CD4-positive, alpha-beta T cell treated with Interleukin-21 for 1 hour (primary cell): Measurements from ENCODE around the gene BUB1.
A peak's percentile ranks its signal among the peaks of the same experiment; 100 is the strongest.
"Not testable (repeated sequence)": the region's sequence is repeated elsewhere in the genome, so short reads cannot be mapped to it uniquely, and the experiment has no call there.

ENCODE experiments used
- DNase-seq: peaks from one replicate; pipeline ENCODE4 v3.0.0-alpha.2; 2020

BUB1 gene

DNA sequence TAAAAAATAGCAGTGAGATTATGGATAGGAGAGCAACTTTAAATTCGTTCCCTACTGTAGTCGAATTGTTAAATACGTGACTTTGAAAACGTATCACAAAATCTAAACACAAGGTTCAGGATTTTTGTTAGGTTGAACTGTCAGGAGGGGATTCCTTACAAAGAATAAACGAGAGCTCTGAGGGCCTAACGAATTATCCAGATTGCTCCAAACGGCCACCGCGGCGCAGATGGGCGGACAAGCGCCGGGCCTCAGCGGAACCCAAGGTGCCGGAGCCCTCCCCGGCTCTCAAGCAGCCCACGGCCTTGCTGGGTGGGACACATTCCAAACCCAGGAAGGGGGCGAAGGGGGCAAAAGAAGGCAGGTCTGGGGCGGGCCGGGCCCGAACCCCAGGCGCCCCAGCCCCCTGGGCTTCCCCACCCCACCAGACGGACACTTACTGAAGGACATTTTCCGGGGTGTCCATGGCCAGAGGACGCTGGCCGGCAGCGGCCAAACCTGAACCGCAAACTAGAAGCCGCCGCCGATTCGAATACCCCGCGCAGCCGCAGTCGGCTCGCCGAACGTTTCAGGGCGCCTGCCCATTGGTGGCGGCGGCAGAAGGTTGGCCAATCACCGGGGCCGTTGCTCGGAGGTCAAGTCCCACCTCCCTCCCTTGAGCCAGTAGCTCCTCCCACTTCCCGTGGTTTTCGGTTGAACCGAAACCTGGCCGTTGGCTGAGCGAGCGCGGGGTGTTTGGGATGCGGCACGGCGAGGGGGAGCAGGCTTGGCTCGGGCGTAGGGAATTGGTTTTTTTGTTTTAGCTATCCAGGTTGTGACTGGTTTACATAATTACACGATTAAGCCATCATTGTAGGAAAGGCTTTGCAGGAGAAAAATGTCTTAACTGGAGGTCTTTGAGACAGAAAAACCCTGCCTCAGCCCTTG lies at the start of gene BUB1:
TSS of gene BUB1 (minus strand) at position 534 of the 927 bp plus-strand sequence. CDS start at position 466, 68 bp downstream.
- peak; percentile 96 for DNase-seq

GRCh38 chr2:110726285-110726684 lies 48.4 kb upstream of the BUB1 start:
- no peak for DNase-seq

DNA sequence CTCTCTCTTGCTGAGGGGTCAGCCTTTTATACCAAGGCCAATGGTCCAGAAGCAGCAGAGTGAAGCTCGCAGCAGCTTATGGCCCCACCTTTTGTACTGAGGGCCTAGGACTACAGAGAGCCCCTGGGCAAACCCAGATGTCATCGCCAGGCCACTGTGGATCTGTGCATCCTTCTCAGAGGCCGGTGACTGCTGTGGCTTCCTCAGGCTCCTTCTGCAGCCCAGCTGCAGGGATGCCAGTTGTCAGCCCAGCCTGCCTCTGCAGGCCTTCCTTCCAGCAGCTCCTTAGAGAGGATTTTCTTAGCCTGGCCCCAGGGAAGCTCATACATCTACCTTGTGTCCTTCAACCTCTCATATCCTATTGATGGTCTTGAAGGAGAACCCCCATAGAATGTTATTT lies 48.0 kb upstream of the BUB1 start:
- no peak for DNase-seq

DNA sequence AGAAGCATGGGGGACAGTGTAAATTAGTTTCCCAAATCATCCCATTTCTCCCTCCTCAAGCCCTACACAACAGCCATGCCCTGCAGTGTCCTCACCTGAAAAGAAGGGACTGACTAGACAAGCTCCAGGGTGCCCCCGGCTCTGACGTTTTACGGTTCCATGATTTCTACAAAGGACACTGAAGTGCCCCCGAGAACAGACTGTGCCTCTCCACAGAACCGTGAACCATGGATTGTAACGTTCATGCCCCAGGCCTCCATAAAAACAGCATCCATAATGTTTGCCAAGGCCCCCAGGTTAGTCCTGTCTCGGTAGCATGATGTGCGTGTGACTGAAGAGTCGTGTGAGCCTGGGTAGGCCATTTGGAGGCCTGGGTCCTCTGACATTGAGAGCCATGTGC lies 47.5 kb upstream of the BUB1 start:
- DNase-seq, result no peak

DNA sequence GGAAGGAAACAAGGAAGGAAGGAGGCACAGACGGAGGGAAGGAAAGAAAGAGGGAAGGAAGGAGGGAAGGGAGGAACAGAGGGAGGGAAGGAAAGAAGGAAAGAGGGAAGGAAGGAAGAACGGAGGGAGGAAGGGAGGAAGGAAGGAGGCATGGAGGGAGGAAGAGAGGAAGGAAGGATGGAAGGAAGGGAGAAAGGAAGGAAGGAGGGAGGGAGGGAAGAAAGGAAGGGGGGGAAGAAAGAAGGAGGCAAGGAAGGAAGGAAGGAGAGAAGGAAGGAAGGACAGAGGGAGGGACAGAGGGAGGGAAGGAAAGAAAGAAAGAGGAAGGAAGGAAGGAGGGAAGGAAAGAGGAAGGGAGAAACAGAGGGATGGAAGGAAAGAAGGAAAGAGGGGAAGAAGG lies 47.0 kb upstream of the BUB1 start:
- no peak for DNase-seq

DNA sequence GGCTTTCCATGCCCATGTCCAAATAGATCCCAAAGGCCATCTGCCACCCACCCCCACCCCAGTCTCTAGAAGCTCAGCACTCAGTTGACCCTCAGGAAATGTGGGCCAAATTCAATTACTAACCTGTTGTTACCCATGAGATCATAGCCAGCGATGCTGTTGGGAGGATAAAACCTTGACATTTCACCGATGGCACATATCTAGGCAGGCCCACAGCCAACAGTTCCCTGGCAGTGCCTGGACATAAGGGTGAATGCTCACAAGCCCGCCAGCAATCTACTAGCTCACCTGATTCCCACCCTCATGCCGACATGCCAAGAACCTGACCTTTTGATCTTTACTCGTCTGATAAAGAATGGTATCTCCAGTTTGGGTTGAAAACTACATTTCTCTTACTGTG lies 42.7 kb upstream of the BUB1 start:
- no peak for DNase-seq

DNA sequence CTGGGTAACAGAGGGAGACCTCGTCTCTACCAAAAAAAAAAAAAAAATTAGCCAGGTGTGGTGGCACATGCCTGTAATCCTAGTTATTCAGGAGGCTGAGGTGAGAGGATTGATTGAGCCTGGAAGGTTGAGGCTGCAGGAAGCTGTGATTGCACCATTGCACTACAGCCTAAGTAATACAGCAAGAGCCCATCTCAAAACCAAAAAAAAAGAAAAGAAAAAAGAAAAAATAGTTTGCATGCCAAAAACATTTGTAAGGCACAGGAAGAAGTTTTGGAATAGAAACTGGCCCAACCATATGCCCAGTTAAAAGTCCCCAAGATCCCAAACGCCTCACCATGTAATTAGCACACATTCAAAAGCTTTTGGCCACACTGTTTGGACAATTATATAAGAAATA lies 41.1 kb upstream of the BUB1 start:
- DNase-seq, result no peak

- DNase-seq, result no peak
These were observed 40.5 kb upstream of the BUB1 start for GRCh38 chr2:110718382-110718781.

GRCh38 chr2:110717734-110718133 lies 39.9 kb upstream of the BUB1 start:
- DNase-seq, result no peak

DNA sequence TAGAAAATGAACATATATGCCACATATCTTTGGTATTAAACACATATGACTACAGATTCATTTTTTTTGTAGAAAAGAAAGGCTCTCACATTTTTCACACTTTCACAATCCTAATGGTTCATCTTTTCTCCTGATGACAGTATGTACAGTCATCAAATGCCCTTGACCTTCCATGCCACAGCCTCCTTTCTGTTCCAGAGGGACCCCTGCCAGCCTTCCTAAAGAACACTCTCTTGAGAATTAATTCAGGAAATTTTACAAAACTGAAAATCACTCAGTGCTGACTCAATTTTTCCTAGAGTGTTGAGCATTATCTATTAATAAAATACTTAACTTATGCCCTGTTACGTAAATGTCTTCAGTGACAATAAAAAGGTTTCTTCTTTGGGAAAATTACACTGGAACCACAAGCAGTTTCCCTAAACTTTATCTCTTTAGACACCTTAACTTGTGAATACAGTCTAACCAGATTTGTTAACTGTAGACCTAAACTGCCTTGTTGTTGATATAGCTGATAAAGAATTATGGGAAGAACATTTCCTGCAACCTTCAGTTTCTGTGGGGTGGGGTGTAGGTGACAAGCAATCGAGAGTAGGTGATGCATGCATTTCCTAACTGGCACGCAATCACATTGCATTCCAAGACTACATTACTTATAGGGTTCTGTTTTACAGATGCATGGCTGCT lies 39.2 kb upstream of the BUB1 start:
- no peak for DNase-seq

GRCh38 chr2:110714452-110715224 lies 36.8 kb upstream of the BUB1 start:
- DNase-seq, result no peak

DNA sequence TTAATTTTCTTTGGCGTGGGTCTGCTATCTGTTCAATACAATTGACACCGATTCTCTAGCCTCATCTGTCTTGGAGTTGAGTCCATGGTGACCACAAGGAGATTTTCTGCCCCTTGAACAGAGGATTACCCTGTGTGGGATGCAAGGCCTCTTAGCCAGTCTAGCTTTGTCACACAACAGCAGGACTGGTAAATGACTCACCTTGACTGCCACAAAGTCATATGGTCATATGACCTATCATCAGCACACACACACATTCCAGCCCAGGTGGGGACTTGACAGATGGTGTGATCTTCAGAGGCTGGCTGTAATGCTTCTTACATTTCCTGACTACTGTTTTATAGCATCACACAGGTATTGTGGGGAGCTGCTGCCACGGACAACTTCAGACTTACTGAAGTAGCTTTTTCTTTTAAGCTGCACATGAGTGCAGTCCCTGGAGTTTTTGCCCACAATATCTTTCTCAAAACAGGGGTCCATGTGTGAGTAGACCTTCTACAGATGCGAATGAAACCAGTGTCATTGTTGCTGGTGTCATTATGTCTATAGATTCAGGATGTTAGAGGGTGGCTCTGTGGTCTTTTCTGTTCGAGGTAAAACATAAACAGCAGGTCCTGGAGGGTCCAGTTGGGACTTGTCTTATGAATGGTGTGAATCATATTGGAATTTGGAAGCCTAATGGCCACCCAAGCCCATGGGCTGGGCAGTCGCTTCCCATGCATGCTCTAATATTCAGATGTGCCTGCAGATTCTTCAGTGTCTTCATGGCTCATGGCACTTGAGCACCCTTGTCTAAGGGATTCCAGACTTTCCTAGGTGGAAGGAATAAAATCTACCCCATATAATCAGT lies 35.9 kb upstream of the BUB1 start:
- no peak for DNase-seq

DNA sequence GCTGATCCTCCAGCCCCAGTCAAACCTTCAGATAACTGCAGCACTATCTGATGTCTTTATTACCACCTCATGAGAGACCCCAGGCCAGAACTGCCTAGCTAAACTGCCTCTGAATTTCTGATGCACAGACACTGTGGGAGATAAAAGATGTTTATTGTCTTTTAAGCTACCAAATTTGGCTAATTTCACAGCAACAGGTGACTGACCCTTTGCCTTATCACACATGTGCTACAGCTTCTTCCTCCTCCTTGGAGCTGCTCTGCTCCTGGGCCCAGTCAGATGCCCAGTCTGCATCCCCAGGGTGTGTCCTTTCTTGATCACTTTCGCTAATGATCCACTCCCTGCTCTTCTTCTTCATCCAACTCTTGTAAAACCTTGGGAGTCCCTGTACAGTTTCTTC lies 34.9 kb upstream of the BUB1 start:
- no peak for DNase-seq

GRCh38 chr2:110708455-110708854 lies 30.6 kb upstream of the BUB1 start:
- DNase-seq, result no peak

GRCh38 chr2:110707386-110707965 lies 29.6 kb upstream of the BUB1 start:
- DNase-seq, result no peak

GRCh38 chr2:110702514-110703380 lies 24.9 kb upstream of the BUB1 start:
- DNase-seq, result no peak

DNA sequence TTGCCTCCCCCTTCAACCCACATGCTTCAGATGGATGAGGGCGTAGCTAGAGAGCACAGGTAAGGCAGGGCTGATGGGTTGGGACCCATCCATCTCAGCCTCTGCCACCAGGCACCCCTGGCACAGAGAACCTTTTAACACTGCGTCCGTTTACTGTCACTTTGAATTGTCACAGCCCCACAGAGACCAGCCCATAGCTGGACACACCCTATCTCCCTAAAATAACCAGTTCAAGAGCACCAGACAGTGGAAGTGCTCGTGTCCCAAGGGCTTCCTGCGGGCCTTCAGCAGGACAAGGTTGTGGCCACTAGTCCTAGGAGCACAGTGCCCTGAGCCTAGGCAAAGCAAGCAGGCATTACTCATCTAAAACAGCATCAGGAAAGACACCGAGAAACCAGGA lies 20.4 kb upstream of the BUB1 start:
- DNase-seq, result not testable (repeated sequence)

- not testable (repeated sequence) for DNase-seq
These were observed 17.5 kb upstream of the BUB1 start for GRCh38 chr2:110695146-110695898.

DNA sequence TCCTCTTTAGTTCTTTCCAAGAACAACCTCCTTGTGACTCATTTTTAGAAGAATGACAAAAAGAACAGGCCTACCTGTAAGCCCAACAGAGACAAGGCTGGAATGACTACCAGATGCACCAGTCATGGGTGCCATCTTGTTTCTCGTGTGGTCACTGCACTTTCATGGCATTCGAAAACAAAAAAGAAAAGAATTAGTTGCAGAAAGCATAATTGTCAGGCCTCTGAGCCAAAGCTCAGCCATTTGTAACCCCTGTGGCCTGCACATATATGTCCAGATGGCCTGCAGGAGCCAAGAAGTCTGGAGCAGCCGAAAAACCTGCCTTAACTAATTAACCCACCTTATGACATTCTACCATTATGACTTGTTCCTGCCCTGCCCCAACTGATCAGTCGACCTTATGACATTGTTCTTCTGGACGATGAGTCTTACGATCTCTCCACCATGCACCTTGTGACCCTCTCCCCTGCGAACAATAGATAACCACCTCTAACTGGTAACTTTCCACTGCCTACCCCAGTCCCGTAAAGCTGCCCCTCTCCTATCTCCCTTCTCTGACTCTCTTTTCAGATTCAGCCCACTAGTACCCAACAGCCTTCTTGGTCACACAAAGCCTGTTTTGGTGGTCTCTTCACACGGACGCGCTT lies 13.9 kb upstream of the BUB1 start:
- DNase-seq, result no peak
